Gastroesophageal sphincter (tissue), 4 donors: ENCODE data around the gene RINT1. TPM values are rescaled to one million over a fixed set of nuclear protein-coding genes. Genes with fewer than 3 reads are reported as not detected.

Source experiments
- ATAC-seq: fragments of 150-250 bp; one replicate; pipeline ENCODE4 v1.9.1; 2016; ENCODE audit warnings: mild to moderate bottlenecking, moderate library complexity
- H3K27ac ChIP-seq, 4 donors: fragments of 200-600 bp; sonication (generic) in 3 of 4; 1 replicate in 3 of 4; 2 replicates in 1 of 4; pipeline ENCODE4 v1.5.1; 2016 to 2019
- H3K27me3 ChIP-seq: fragments of 200-600 bp; sonication (generic); one replicate; pipeline ENCODE4 v1.5.1; 2019
- H3K36me3 ChIP-seq, 2 donors: fragments of 200-600 bp; sonication (generic); one replicate each; pipeline ENCODE4 v1.5.1; 2019; ENCODE audit warnings: control low read depth in 1 of 2
- H3K4me1 ChIP-seq, 3 donors: fragments of 200-600 bp; sonication (generic); 1 replicate in 2 of 3; 2 replicates in 1 of 3; pipeline ENCODE4 v1.5.1; 2016 to 2019; ENCODE audit warnings: control low read depth in 2 of 3
- H3K4me3 ChIP-seq, 2 donors: fragments of 200-600 bp; sonication (generic); one replicate each; pipeline ENCODE4 v1.5.1; 2019; ENCODE audit warnings: mild to moderate bottlenecking in 1 of 2, moderate library complexity in 1 of 2
- H3K9me3 ChIP-seq, 3 donors: fragments of 200-600 bp; sonication (generic); one replicate each; pipeline ENCODE4 v1.5.1; 2017 to 2019; ENCODE audit warnings: control low read depth in 2 of 3
- CTCF ChIP-seq, 4 experiments: fragments of 200-600 bp in 2 of 4; fragments of 450-650 bp in 2 of 4; sonication (generic) in 1 of 4; IDR thresholded peaks; one replicate each; pipeline ENCODE4 v1.5.1; 2017 to 2019; ENCODE audit warnings: antibody characterized with exemption in 4 of 4, mild to moderate bottlenecking in 2 of 4, moderate library complexity in 2 of 4
- EP300 ChIP-seq: sonication (generic); formaldehyde crosslinking; IDR thresholded peaks from one replicate; pipeline ENCODE4 v1.6.1; 2017; ENCODE audit warnings: antibody characterized with exemption, mild to moderate bottlenecking
- POLR2A ChIP-seq, 2 donors: fragments of 450-650 bp; IDR thresholded peaks; one replicate each; pipeline ENCODE4 v1.6.1; 2017; ENCODE audit warnings: antibody characterized with exemption in 2 of 2, mild to moderate bottlenecking in 2 of 2, moderate library complexity in 1 of 2
- POLR2AphosphoS5 ChIP-seq: sonication (generic); formaldehyde crosslinking; IDR thresholded peaks from one replicate; pipeline ENCODE4 v1.6.1; 2017; ENCODE audit warnings: antibody characterized with exemption
- WGBS, 2 donors: methylation state at CpG; one replicate each; pipeline ENCODE4 v1.1.5; 2018; ENCODE audit warnings: low coverage in 1 of 2; 5-methylcytosine and 5-hydroxymethylcytosine counted together
- total RNA-seq, 4 donors: library from RNA; depleted of rRNA; stranded (reverse); fragments of >200 nt; gene quantifications; one replicate each; pipeline ENCODE4 v1.1.0, GENCODE V29; 2016

The RINT1 gene
- total RNA-seq, 4 donors from 2014 or later, result 7.7 to 19.9 (median 11.1) TPM

GRCh38 chr7:105610165-105610930 lies 78.3 kb downstream of the RINT1 start:
- H3K27ac ChIP-seq, result no peak overlapping the region
- ATAC-seq, result no peak
- peaks cover 0 to 50% of the 10 kb centered on the region in 2 donors for H3K36me3 ChIP-seq
- no peak overlapping the region for H3K4me3 ChIP-seq
- TF ChIP-seq CTCF (IDR thresholded peaks at IDR 0.05), result no peak
- no peak for TF ChIP-seq POLR2AphosphoS5
- no peak for TF ChIP-seq EP300
- no peak for TF ChIP-seq POLR2A (IDR thresholded peaks at IDR 0.05)
- WGBS, 2 donors, result 87 to 95% methylated on average over 2 to 5 of the region's 8 CpGs
- H3K9me3 ChIP-seq, result no peaks in the 10 kb centered on the region
- H3K27me3 ChIP-seq, result no peaks in the 10 kb centered on the region
- no peaks in the 10 kb centered on the region for H3K4me1 ChIP-seq

DNA sequence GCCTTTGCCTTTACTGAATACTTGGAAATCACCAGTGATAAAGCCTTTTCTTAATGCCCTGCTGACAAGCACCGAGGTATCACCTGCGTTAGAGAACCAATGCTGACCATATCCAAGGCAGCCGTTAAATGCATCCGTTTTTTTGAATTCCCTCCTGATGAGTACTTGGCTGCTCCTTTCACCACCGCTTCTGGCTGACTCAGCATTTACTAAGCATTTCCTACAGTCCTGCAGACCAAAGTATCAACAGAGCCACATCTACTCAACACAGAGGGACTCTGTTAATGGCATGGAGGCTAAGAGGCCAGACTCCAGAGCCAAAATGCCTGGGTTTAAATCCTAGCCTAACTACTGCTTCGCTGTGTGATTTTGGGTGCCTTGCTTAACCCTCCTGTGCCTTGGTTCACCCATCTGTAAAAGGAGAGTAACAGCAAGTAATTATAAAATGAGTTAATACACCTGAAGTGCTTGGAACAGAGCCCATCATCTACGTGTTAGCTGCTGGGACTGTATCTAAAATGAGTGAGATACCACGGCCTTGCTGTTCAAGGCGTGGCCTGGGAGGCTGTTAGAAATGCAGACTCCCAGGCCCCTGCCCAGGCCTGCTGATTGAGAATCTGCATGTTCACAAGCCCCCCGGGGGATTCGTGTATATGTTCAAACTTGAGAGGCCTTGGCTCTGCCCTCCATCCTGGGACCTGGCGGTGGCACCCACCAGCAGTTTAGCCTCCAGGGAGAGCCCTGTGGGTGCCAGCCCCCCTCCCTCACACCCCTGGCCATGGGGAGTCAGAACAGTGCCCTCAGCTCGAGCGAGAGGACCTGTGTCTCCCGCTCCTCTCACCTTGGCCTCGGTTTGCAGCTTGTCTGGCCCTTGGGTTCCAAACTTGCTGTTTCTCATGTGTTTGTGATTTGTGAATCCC lies 80.1 kb downstream of the RINT1 start:
- no peak for TF ChIP-seq POLR2A (IDR thresholded peaks at IDR 0.05)
- no peak for TF ChIP-seq CTCF (IDR thresholded peaks at IDR 0.05)
- no peaks in the 10 kb centered on the region for H3K27me3 ChIP-seq
- no peak overlapping the region for H3K27ac ChIP-seq
- no peak for ATAC-seq
- H3K4me3 ChIP-seq, result no peak overlapping the region
- no peaks in the 10 kb centered on the region for H3K9me3 ChIP-seq
- WGBS, 2 donors, result 84% methylated on average over 5 to 9 of the region's 16 CpGs
- peaks cover 0 to 61% of the 10 kb centered on the region in 2 donors for H3K36me3 ChIP-seq
- H3K4me1 ChIP-seq, result no peaks in the 10 kb centered on the region

- 100% methylated on average over 2 of the region's 9 CpGs; no CpG with 5 or more reads in 1 of the 2 donors for WGBS, 2 donors
- Histone ChIP-seq H3K4me1 (no peaks in the 10 kb centered on the region), H3K27me3 (no peaks in the 10 kb centered on the region), H3K4me3 (no peak overlapping the region), H3K36me3 (peaks cover 0 to 61% of the 10 kb centered on the region in 2 donors), H3K9me3 (no peaks in the 10 kb centered on the region), H3K27ac (no peak overlapping the region)
- no peak for ATAC-seq
- no peak for TF ChIP-seq POLR2AphosphoS5
- no peak for TF ChIP-seq EP300
- TF ChIP-seq CTCF (IDR thresholded peaks at IDR 0.05), result no peak
- no peak for TF ChIP-seq POLR2A (IDR thresholded peaks at IDR 0.05)
These were observed 80.8 kb downstream of the RINT1 start for GRCh38 chr7:105612806-105613205.

DNA sequence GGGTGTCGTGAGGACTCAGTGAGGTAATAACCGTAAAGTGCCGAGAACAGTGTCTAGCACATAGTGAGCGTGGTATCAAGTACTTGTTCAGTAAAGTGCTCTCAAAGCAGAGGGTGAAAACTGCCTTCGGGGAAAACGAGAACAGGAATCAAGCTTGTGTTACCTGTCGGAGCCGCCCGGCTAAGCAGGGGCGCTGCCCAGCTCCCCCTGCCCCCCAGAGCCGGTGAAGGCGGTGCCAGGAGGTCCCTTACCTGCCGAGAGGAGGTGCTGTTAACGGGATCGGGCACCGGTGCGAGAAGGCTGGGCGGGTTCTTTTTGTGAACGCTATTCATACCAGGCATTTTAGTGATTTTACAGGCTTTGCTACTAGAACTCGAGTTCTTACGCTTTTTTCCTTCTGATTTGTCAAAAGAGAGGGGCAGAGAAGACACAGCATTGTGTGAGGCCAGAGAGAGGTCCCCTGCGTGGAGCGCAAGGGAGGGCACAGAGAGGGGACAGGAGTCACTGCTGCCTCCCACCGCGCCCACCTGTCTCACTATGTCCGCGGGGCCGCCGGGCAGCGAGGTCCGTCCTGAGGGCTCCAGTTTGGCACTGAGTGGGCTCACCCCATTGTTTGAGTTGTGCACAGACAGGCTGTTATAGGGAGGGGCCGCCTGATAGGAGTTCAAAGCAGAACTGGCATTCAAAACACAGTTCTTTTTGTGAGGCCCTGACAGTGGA lies 81.8 kb downstream of the RINT1 start:
- H3K4me1 ChIP-seq, result no peaks in the 10 kb centered on the region
- peaks cover 0 to 69% of the 10 kb centered on the region in 2 donors for H3K36me3 ChIP-seq
- no peak for ATAC-seq
- WGBS, 2 donors, result 94 to 100% methylated on average over 9 to 13 of the region's 32 CpGs
- H3K27me3 ChIP-seq, result no peaks in the 10 kb centered on the region
- TF ChIP-seq EP300, result no peak
- no peak overlapping the region for H3K27ac ChIP-seq
- no peaks in the 10 kb centered on the region for H3K9me3 ChIP-seq
- H3K4me3 ChIP-seq, result no peak overlapping the region

- ATAC-seq, result no peak
- H3K36me3 ChIP-seq, result peaks cover 0 to 70% of the 10 kb centered on the region in 2 donors
- H3K27me3 ChIP-seq, result no peaks in the 10 kb centered on the region
- H3K4me1 ChIP-seq, result no peaks in the 10 kb centered on the region
- no peak overlapping the region for H3K4me3 ChIP-seq
- no peak overlapping the region for H3K27ac ChIP-seq
- WGBS, 2 donors, result 93 to 100% methylated on average over 4 to 20 of the region's 20 CpGs
- TF ChIP-seq CTCF (IDR thresholded peaks at IDR 0.05) (no peak), POLR2AphosphoS5 (no peak), EP300 (no peak)
- no peaks in the 10 kb centered on the region for H3K9me3 ChIP-seq
These were observed 82.4 kb downstream of the RINT1 start for GRCh38 chr7:105614341-105614840.
